Keratinocyte (primary cell): ENCODE measurements around the gene NPPC. TPM values are rescaled to one million over a fixed set of nuclear protein-coding genes. Genes with fewer than 3 reads are reported as not detected.

Experiments
- DNase-seq: peaks from one replicate; pipeline ENCODE4 v3.0.0-alpha.2; 2011; ENCODE audit warnings: low read depth, missing footprints, low spot score
- FAIRE-seq: peaks from 2 replicates; lab custom pipeline; 2011; peaks lifted over from hg19 to GRCh38; lab: Jason Lieb, UNC
- H2AFZ ChIP-seq: 2 replicates; pipeline ENCODE4 v1.6.0; 2012; ENCODE audit warnings: low read length, control low read depth, inconsistent platforms; ENCODE audit not compliant: control insufficient read depth
- H3K27ac ChIP-seq: 2 replicates; pipeline ENCODE4 v1.5.1; 2011; ENCODE audit warnings: low read length; ENCODE audit not compliant: control insufficient read depth, insufficient read depth
- H3K27me3 ChIP-seq: 3 replicates; pipeline ENCODE4 v1.6.0; 2011; ENCODE audit warnings: low read length; ENCODE audit not compliant: control insufficient read depth, insufficient read depth; ENCODE audit errors: extremely low read depth
- H3K36me3 ChIP-seq, 2 experiments: 2 replicates in 1 of 2; 3 replicates in 1 of 2; pipeline ENCODE4 v1.5.1; 2011; ENCODE audit warnings: low read length in 2 of 2, mild to moderate bottlenecking in 1 of 2; ENCODE audit not compliant: control insufficient read depth in 2 of 2, insufficient read depth in 2 of 2; ENCODE audit errors: extremely low read depth in 1 of 2
- H3K4me1 ChIP-seq: 3 replicates; pipeline ENCODE4 v1.5.1; 2011; ENCODE audit warnings: low read length; ENCODE audit not compliant: control insufficient read depth, insufficient read depth; ENCODE audit errors: extremely low read depth
- H3K4me2 ChIP-seq: 3 replicates; pipeline ENCODE4 v1.6.0; 2011; ENCODE audit warnings: low read depth, low read length; ENCODE audit not compliant: control insufficient read depth, insufficient read depth; ENCODE audit errors: extremely low read depth
- H3K4me3 ChIP-seq, 3 experiments: fragments of 200-600 bp in 1 of 3; sonication (generic) in 1 of 3; 2 replicates in 2 of 3; 3 replicates in 1 of 3; pipeline ENCODE4 v1.5.1; 2011 to 2016; ENCODE audit warnings: low read length in 3 of 3, mild to moderate bottlenecking in 3 of 3, control low read depth in 2 of 3, inconsistent platforms in 1 of 3, low read depth in 1 of 3, mixed read lengths in 1 of 3, mixed run types in 1 of 3, moderate library complexity in 1 of 3; ENCODE audit not compliant: control insufficient read depth in 2 of 3, insufficient read depth in 2 of 3; ENCODE audit errors: extremely low read depth in 1 of 3
- H3K79me2 ChIP-seq: 2 replicates; pipeline ENCODE4 v1.6.0; 2012; ENCODE audit warnings: low read length; ENCODE audit not compliant: control insufficient read depth, insufficient read depth
- H3K9ac ChIP-seq: 3 replicates; pipeline ENCODE4 v1.6.0; 2011; ENCODE audit warnings: low read length; ENCODE audit not compliant: control insufficient read depth, insufficient read depth; ENCODE audit errors: extremely low read depth
- H3K9me1 ChIP-seq: 3 replicates; pipeline ENCODE4 v1.6.0; 2011; ENCODE audit warnings: low read length; ENCODE audit not compliant: control insufficient read depth, insufficient read depth; ENCODE audit errors: extremely low read depth
- H3K9me3 ChIP-seq: 2 replicates; pipeline ENCODE4 v1.5.1; 2012; ENCODE audit warnings: low read depth, low read length; ENCODE audit not compliant: control insufficient read depth
- H4K20me1 ChIP-seq: 3 replicates; pipeline ENCODE4 v1.6.0; 2011; ENCODE audit warnings: low read length; ENCODE audit not compliant: control insufficient read depth, insufficient read depth; ENCODE audit errors: extremely low read depth
- EZH2 ChIP-seq: IDR thresholded peaks from one replicate; pipeline ENCODE4 v1.6.1; 2012; ENCODE audit warnings: inconsistent platforms, mild to moderate bottlenecking, low read length, moderate library complexity
- dilution Hi-C: fragments of 300-500 bp; cut with MboI; formaldehyde crosslinking; loops from one replicate; pipeline ENCODE4 v1.7.0; 2020; ENCODE audit warnings: low sequenced_read_pairs; ENCODE audit not compliant: extremely low pct_ligation_motif_present
- polyA plus RNA-seq, 5 experiments: library from polyadenylated mRNA; depleted of rRNA in 3 of 5; stranded (reverse) in 3 of 5; stranded (forward) in 1 of 5; unstranded in 1 of 5; fragments of >200 nt; gene quantifications; 1 replicate in 1 of 5; 2 replicates in 3 of 5; 3 replicates in 1 of 5; pipeline versions ENCODE4 v1.2.1 to v1.2.3, GENCODE V29; 2011 to 2012; ENCODE audit warnings: missing spikeins in 2 of 5, low read depth in 1 of 5, low replicate concordance in 1 of 5
- TF ChIP-seq, protein P1 (sequence below), 3 experiments: IDR thresholded peaks in 1 of 3; conservative IDR thresholded peaks in 1 of 3; optimal IDR thresholded peaks in 1 of 3; 2 replicates in 2 of 3; 3 replicates in 1 of 3; pipeline versions ENCODE3 to v1.5.1; 2011; ENCODE audit warnings: low read length in 3 of 3, mild to moderate bottlenecking in 3 of 3, moderate library complexity in 2 of 3, control low read depth in 1 of 3, inconsistent platforms in 1 of 3; ENCODE audit not compliant: insufficient read depth in 2 of 3; ENCODE audit errors: extremely low read depth in 1 of 3

The NPPC gene
- polyA plus RNA-seq, 1 donor (not counting 4 experiments of a cell fraction or from before 2014, with no cell fraction given): not detected

- Histone ChIP-seq H3K36me3 (no peaks in the 10 kb centered on the region), H2AFZ (no peak overlapping the region), H3K9ac (no peak overlapping the region), H3K9me1 (no peaks in the 10 kb centered on the region), H3K4me2 (no peak overlapping the region), H3K9me3 (no peaks in the 10 kb centered on the region), H3K4me3 (no peak overlapping the region), H4K20me1 (no peaks in the 10 kb centered on the region), H3K79me2 (peaks cover 11% of the 10 kb centered on the region), H3K27ac (no peak overlapping the region), H3K27me3 (no peaks in the 10 kb centered on the region), H3K4me1 (peaks cover 10% of the 10 kb centered on the region)
- dilution Hi-C loops: no loop called here
- FAIRE-seq: no peak
- DNase-seq: no peak
- no peak for TF ChIP-seq EZH2
- TF ChIP-seq, protein P1, sequence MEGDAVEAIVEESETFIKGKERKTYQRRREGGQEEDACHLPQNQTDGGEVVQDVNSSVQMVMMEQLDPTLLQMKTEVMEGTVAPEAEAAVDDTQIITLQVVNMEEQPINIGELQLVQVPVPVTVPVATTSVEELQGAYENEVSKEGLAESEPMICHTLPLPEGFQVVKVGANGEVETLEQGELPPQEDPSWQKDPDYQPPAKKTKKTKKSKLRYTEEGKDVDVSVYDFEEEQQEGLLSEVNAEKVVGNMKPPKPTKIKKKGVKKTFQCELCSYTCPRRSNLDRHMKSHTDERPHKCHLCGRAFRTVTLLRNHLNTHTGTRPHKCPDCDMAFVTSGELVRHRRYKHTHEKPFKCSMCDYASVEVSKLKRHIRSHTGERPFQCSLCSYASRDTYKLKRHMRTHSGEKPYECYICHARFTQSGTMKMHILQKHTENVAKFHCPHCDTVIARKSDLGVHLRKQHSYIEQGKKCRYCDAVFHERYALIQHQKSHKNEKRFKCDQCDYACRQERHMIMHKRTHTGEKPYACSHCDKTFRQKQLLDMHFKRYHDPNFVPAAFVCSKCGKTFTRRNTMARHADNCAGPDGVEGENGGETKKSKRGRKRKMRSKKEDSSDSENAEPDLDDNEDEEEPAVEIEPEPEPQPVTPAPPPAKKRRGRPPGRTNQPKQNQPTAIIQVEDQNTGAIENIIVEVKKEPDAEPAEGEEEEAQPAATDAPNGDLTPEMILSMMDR (optimal IDR thresholded peaks at IDR 0.05 in 1 of 3, IDR thresholded peaks at IDR 0.05 in 1 of 3, conservative IDR thresholded peaks at IDR 0.05 in 1 of 3; ENCODE audit: extremely low read depth in 1 of 3, insufficient read depth in 2 of 3, low read length in 3 of 3): no peak
These were observed 31.9 kb upstream of the NPPC start for GRCh38 chr2:231957913-231958763.

- Histone ChIP-seq H3K79me2 (no peaks in the 10 kb centered on the region), H3K4me1 (peaks cover 3% of the 10 kb centered on the region), H2AFZ (no peak overlapping the region), H3K27ac (no peak overlapping the region), H3K4me2 (no peak overlapping the region), H3K4me3 (no peak overlapping the region), H3K36me3 (no peaks in the 10 kb centered on the region), H3K9ac (no peak overlapping the region), H3K9me3 (no peaks in the 10 kb centered on the region), H4K20me1 (no peaks in the 10 kb centered on the region), H3K9me1 (no peaks in the 10 kb centered on the region), H3K27me3 (no peaks in the 10 kb centered on the region)
- dilution Hi-C loops: no loop called here
- TF ChIP-seq EZH2: no peak
- TF ChIP-seq, protein P1 (optimal IDR thresholded peaks at IDR 0.05 in 1 of 3, IDR thresholded peaks at IDR 0.05 in 1 of 3, conservative IDR thresholded peaks at IDR 0.05 in 1 of 3; ENCODE audit: extremely low read depth in 1 of 3, insufficient read depth in 2 of 3, low read length in 3 of 3): no peak
- no peak for DNase-seq
- FAIRE-seq: peak; percentile 46
These were observed 29.7 kb upstream of the NPPC start for GRCh38 chr2:231955758-231956472.
